Activated CD8-positive, alpha-beta memory T cell treated with anti-CD3 and anti-CD28 coated beads, Interleukin-2, amount 50 U/mL, for 1 hour (primary cell): ENCODE measurements around the gene SRGAP3.

Experiments
- DNase-seq: peaks from one replicate; pipeline ENCODE4 v3.0.0-alpha.2; 2020; ENCODE audit errors: extremely low read depth

The SRGAP3 gene

DNA sequence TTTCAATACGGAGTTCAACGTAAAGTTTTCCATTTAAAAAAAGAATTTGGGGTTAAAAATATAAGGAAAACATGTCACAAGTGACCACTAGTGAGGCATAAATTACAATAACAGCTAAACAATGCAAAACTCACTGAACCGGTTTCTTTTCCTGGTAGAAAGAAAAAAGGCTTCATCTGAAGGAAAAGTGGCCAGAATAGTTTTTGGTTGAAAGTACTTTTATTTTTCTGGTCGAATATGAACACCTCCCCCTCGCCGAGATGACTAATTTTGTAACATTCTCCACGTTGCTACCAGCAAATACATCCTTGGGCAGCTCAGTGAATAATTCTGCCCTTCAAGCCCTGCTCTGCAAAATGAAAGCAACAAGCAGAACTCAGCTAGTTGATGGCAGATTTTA is 3.9 kb upstream of the SRGAP3 start:
- DNase-seq = no peak

- DNase-seq = no peak
Observed at GRCh38 chr3:9251055-9251786, 1.8 kb upstream of the SRGAP3 start.

GRCh38 chr3:9250236-9250635 is 790 bp upstream of the SRGAP3 start:
- no peak for DNase-seq

DNA sequence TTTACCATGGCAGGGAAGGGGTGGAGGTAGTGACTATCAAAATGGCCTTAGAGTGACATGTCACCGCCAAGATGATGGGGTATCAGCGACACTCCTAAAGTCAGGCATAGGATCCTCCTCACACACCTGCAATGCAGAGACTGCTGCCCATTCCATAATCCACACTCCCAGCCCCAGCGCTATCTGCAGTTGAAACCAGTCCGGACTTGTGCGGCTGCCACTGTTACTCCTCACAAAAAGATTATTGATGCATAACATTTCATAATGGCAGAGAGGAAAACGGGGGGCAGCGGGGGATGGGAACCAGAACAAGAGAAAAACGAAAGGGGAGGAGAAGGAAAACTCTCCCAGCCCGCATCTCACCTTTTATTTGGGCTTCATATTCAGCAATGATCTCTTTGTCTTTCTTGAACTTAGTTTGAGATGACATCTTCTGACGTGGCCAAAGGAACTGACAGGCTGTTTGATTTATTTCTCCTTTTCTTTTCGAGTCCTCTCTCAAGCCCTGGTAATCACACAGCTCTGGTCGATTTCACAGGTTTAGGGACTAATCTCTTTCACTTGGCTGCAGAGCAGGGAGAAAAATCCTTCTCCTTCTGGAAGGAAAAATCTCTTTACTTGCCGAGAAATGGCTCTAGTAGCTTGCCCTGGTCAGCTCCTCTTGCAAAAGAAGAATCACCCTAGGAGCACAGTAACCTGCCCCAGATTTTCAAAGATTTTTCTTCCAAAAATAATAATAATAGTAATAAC is 749 bp downstream of the SRGAP3 start:
- no peak for DNase-seq

DNA sequence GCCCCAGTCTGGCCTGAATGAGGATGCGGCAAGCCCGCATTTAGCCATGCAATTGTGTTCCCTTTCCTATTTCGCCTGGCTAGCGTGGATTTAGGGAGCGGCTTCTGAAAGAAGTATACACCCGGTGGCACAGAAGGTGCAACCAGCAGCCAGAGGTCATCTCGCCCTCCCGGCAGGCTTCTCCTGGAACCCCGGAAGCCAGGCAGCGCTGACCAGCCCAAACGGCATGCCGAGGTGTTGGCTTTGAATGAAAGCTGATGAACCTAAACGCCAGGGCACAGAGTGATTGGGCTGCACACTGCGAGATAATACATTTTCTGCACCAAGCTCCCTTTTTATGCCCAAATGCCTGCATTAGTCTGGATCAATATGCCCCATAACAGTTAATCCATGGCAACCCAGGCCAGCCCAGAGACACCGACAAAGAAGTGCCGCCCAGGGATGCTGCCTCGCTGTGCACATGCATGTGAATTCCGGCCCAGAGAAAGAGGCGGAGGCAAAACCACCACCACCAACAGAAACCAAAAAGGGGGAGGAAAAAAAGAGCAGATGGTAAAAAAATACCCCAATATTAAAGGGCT is 1.4 kb downstream of the SRGAP3 start:
- DNase-seq = no peak

DNA sequence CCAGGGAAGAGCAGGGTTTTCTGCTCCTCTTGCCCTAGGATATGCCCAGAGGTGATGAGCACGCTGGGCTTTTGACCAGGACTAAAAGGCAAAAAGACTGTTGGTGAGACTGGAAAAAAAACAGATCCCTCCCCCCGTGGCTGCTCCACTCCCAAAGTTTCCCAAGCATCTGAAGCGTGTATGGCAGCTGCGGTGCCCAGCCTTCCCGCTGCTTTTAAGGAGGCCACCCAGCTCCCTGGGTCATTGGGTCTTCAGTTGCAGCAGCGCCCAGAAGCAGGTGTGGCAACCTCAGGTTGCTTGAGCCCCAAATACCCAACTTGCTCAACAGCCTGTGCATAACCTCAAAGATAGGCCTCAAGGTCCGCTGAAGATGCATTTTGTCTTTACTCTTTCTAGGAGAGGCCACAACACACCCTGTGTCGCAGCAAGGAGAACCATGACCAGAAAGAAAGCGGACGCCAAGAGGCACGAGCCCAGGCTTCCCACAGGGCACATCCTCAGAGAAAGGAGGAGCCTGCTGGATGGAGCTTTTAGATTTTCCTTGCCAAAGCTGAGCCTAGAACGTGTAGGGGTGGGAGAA is 2.0 kb downstream of the SRGAP3 start:
- DNase-seq = no peak

- DNase-seq = no peak
Observed at GRCh38 chr3:9246189-9246588, 3.3 kb downstream of the SRGAP3 start.

DNA sequence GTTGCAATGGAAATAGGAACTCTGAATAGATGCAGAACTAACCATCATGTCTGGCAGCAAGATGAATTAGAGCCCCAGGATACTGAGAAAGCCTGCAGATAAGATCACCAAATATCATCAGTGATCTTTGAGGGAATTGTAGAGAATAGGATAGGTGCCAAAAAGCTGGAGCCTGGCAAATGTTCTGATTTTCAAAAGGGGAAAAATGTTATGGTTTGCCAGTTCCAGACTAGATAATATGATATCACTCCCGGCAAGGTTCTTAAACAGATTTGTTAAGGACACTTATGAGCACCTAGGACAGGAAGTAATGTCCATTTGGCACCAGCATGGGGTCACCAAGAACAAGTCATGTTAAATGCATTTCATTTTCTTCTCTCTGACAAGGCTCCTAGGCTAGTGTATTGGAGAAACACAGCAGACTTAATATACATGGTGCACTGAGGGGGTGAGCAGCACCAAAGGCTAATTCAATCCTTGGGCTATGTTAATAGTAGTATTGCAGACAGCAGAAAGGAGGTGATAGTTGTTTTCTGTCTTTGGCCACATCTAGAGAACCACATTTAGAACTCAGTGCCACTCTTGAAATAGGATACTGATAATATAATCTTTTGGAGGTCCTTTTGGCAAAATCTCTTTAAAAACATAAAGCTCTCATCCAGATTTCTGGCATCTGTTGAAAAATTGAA is 4.8 kb downstream of the SRGAP3 start:
- DNase-seq = no peak

GRCh38 chr3:9241956-9242355 is 7.5 kb downstream of the SRGAP3 start:
- DNase-seq = no peak

DNA sequence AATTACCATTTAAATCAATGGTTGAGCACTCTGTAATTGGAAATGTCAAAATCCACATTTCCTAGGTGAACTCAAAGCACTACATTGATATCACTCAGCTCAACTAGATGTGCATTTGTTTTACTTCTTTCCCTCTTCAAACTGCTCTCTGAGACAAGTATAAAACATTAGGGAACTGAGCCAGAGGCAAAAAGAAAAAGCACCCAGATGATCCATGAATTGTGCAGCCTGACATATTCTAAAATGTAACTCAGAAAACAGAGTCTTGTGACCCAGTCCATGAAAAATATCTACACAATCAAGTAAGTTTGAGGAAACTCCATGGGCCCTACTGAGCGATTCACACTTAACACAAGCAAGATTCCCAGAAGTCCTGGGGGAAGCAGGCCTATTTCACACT is 9.8 kb downstream of the SRGAP3 start:
- DNase-seq = no peak

DNA sequence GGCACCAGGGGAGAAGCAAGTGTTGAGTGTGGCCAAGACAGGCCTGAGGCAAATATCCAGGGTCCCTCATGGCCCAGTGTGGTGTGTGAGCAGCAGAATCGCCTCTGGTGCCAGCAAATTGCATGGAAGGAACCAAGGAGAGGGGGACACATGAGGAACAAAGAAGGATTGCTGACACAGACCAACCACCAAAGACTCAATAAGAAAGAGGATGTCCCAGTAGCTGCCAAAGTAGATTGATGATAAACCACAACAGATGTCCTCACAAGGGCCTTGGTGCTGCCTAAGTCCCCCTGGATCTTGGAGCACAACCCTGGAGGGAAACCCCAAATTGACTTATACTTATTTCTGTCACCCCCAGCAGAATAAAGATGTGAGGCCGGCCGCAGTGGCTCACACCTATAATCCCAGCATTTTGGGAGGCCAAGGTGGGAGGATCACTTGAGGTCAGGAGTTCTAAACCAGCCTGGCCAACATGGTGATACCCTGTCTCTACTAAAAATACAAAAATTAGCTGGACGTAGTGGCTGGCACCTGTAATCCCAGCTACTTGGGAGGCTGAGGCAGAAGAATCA is 10.6 kb downstream of the SRGAP3 start:
- DNase-seq = no peak

DNA sequence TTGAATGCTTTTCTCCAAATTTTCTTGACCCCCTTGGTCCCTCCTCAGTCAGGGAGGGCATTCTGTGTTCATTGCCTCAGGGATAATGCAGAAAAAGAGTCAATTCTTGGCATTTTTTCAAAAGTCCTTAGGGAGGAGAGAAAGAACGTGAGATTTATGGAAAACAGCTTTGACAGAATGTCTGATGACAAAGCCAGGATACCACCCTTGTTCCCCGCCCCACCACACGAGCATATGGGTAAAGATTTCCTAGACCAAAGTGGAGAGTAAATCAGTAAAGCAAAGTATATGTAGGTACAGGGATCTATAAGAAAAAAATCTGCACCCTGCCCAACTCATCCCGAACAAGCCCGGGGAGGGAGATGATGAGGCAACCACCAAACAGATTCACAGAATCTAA is 11.2 kb downstream of the SRGAP3 start:
- no peak for DNase-seq

DNA sequence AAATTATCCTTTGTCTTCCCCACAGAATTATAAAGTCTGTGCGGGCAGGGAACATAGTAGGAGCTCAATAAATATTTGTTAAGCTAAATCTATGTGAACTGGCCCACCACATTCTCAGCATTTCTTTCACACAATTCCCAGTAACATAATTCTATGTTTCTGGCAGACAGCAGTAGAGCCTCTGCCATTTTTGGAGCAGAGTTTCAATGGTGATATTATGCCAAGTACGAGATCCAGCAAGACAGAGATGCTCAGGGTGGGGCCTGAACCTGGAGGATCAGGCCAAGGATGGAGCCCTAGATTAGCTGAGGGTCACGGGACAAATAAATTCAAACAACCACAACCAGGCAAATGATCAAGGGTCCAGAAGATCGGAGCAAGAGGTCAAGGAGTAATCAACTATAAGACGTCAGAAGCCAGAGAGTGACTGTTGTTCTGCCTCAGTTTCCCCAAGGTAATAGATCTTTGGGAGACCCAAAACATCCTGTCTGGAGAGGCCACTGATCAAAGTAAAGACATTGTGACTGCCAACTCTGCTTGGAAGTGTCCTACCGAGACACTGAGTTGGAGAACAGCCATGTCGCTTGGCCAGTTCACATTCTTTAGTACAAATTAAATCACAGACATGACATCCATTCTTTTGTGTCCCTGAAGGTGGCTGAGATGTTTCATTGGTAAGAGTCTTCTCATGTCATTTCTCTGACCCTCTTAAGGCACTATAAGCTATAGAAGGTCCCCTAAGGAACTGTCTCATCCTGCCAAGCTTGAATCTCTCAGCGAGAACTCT is 15.4 kb downstream of the SRGAP3 start:
- DNase-seq = no peak

GRCh38 chr3:9233101-9233500 is 16.3 kb downstream of the SRGAP3 start:
- no peak for DNase-seq

DNA sequence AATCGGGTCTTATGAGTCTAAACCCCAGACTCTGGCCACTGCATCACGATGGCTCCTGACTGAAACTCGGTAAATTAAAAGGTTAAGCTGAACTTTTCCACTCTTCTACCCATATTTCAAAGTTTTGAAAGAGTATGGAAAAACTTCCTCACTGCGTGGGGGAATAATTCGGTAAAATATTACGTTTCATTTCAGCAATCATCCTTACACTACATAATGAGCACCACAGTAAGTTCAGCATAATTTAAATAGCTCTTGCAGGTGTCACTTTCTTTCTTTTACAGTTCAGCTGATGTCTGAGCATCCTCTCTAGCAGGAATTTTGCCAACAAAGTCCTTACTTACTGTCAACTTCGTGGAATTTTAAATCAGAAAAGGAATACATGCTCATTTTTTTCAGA is 17.5 kb downstream of the SRGAP3 start:
- no peak for DNase-seq

DNA sequence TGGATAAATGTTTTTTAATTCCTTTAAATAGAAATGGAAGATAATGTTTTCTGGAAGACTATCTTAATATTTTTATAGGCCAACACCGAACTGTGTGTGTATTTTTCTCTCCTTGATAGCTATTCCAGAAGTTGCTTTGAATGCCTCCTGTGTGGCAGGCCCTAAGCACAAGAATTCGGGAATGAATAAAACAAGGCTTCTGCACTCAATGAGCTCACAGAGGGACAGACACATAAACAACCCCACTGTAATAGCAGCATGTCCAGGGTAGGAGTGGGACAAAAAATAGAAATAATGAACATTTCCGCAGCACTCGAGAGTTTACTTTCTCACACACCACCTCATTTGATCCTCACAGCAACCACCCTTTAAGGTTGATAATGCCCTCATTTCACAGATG is 18.0 kb downstream of the SRGAP3 start:
- no peak for DNase-seq

DNA sequence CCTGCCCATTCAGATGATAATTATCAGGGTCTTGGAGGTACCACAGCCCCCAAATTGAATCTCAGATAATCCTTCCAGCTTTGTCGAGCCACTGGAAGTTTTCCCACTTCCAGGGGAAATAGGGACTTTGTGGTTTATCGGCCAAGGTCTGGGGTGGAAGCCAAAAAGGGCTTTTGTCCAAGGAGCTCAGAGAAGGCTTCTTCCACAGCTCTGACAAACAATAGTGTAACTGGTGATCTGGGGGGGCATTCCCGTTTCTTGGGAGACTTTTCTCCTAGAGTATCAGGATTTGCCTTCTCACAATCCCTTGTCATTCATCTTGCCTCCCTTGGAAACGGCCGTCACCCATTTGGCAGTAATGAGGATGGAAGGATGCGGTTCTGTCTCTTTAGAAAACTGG is 18.4 kb downstream of the SRGAP3 start:
- DNase-seq = no peak

DNA sequence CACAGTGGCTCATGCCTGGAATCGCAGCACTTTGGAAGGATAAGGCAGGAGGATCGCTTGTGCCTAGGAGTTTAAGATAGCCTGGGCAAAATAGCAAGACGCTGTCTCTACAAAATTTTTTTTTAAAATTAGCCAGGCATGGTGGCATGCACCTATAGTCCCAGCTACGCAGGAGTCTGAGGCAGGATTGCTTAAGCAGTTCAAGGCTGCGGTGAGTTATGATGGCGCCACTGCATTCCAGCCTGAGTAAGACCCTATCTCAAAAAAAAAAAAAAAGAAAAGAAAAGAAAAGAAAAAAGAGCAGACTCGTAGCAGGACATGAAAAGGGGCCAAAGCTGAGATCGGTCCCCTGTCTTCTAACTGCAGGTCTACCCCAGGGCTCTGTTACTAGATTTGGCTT is 18.9 kb downstream of the SRGAP3 start:
- no peak for DNase-seq

- DNase-seq = no peak
Observed at GRCh38 chr3:9229879-9230278, 19.6 kb downstream of the SRGAP3 start.

- DNase-seq = no peak
Observed at GRCh38 chr3:9229325-9229724, 20.1 kb downstream of the SRGAP3 start.

DNA sequence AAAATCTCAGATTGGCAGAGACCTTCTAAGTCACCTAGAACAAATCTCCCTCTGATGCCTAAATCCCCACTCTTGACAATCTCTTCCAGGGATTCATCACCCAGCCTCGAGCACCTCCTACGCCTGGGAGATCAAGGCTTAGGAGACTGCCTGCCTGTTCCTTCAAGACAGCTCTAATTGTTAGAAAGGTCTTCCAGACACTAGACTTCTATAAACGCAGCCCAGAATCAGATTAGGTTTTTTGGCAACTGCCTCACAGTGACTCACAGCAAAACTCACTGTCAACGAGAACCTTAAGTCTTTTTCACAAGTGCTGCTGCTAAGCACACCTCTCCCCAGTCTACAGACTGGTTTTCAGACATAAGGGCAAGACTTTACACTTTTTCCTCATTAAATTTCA is 23.1 kb downstream of the SRGAP3 start:
- no peak for DNase-seq
